Fibroblast of lung (primary cell): ENCODE results near the gene FGD4.

Experiments used
- CTCF ChIP-seq, 2 donors: IDR thresholded peaks in 1 of 2; conservative IDR thresholded peaks in 1 of 2; 1 replicate in 1 of 2; 2 replicates in 1 of 2; pipeline ENCODE4 v1.5.1; 2011 to 2012; ENCODE audit warnings: low read length in 2 of 2, control low read depth in 1 of 2, inconsistent platforms in 1 of 2, low read depth in 1 of 2, mild to moderate bottlenecking in 1 of 2
- EZH2 ChIP-seq: IDR thresholded peaks from 2 replicates; pipeline ENCODE4 v1.5.1; 2012; ENCODE audit warnings: low read length, control low read depth, mild to moderate bottlenecking; ENCODE audit errors: missing control alignments

DNA sequence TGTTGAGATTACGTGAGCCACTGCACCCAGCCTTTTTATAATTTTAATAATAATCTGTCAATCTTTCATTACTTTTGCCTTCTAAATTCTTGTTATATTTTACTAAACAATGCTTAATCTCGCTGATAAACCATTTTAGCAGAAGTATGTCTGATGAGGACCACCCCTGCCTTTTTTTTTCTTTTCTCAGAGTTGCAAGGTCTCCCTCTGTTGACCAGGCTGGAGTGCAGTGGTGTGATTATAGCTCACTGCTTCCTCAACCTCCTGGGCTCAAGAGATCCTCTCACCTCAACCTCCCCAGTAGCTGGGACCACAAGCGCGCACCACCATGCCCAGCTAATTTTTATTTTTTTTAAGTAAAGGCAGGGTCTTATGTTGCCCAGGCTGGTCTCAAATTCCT lies 161.2 kb downstream of the FGD4 start:
- TF ChIP-seq CTCF (conservative IDR thresholded peaks at IDR 0.05 in 1 of 2, IDR thresholded peaks at IDR 0.05 in 1 of 2; ENCODE audit: low read depth in 1 of 2, low read length in 2 of 2) (no peak), EZH2 (no peak)
